ENCODE data around the gene MDK. TPM values are rescaled to one million over a fixed set of nuclear protein-coding genes. Genes with fewer than 3 reads are reported as not detected.
"Not testable (repeated sequence)": the region's sequence is repeated elsewhere in the genome, so short reads cannot be mapped to it uniquely, and the experiment has no call there.

The MDK gene
- total RNA-seq, 1 donor from 2014 or later, result 604 TPM

GRCh38 chr11:46378296-46378695 is 3.2 kb upstream of the MDK start:
- H3K4me3 ChIP-seq (ENCODE audit: low read depth, low read length), result no peak overlapping the region
- TF ChIP-seq CTCF (conservative IDR thresholded peaks at IDR 0.05; ENCODE audit: low read depth, low read length), result no peak
- DNase-seq (ENCODE audit: low read depth), result no peak

- H3K4me3 ChIP-seq (ENCODE audit: low read depth, low read length), result no peak overlapping the region
- DNase-seq (ENCODE audit: low read depth), result no peak
- TF ChIP-seq CTCF (conservative IDR thresholded peaks at IDR 0.05; ENCODE audit: low read depth, low read length), result no peak
These were observed 2.5 kb upstream of the MDK start for GRCh38 chr11:46378811-46379481.

- DNase-seq (ENCODE audit: low read depth); H3K4me3 ChIP-seq (ENCODE audit: low read depth, low read length): not testable (repeated sequence)
These were observed 1.8 kb upstream of the MDK start for GRCh38 chr11:46379482-46380293.

- DNase-seq (ENCODE audit: low read depth), result no peak
- no peak for TF ChIP-seq CTCF (conservative IDR thresholded peaks at IDR 0.05; ENCODE audit: low read depth, low read length)
- H3K4me3 ChIP-seq (ENCODE audit: low read depth, low read length), result peak overlapping the region; percentile 62
These were observed 975 bp upstream of the MDK start for GRCh38 chr11:46380340-46381047.

GRCh38 chr11:46381819-46382645 is 563 bp downstream of the MDK start:
- peak overlapping the region; percentile 50 for H3K4me3 ChIP-seq (ENCODE audit: low read depth, low read length)
- no peak for DNase-seq (ENCODE audit: low read depth)
- no peak for TF ChIP-seq CTCF (conservative IDR thresholded peaks at IDR 0.05; ENCODE audit: low read depth, low read length)

- no peak for DNase-seq (ENCODE audit: low read depth)
- TF ChIP-seq CTCF (conservative IDR thresholded peaks at IDR 0.05; ENCODE audit: low read depth, low read length), result peak; percentile 71
These were observed 1.4 kb downstream of the MDK start for GRCh38 chr11:46382646-46383403.

More at GRCh38 chr11:46382646-46383403, 1.4 kb downstream of the MDK start:
- H3K4me3 ChIP-seq (ENCODE audit: low read depth, low read length), result peak overlapping the region; percentile 50

Measured in epithelial cell of proximal tubule (primary cell).